Gastroesophageal sphincter (tissue), 3 donors: ENCODE measurements around the gene RNASEH2A.

ENCODE experiments used
- POLR2A ChIP-seq, 2 donors: fragments of 450-650 bp; IDR thresholded peaks; one replicate each; pipeline ENCODE4 v1.6.1; 2017; ENCODE audit warnings: antibody characterized with exemption in 2 of 2, mild to moderate bottlenecking in 2 of 2, moderate library complexity in 1 of 2
- POLR2AphosphoS5 ChIP-seq: sonication (generic); formaldehyde crosslinking; IDR thresholded peaks from one replicate; pipeline ENCODE4 v1.6.1; 2017; ENCODE audit warnings: antibody characterized with exemption
- TF ChIP-seq, protein P1 (sequence below), 4 experiments: fragments of 200-600 bp in 2 of 4; fragments of 450-650 bp in 2 of 4; sonication (generic) in 1 of 4; IDR thresholded peaks; one replicate each; pipeline ENCODE4 v1.5.1; 2017 to 2019; ENCODE audit warnings: antibody characterized with exemption in 4 of 4, mild to moderate bottlenecking in 2 of 4, moderate library complexity in 2 of 4

DNA sequence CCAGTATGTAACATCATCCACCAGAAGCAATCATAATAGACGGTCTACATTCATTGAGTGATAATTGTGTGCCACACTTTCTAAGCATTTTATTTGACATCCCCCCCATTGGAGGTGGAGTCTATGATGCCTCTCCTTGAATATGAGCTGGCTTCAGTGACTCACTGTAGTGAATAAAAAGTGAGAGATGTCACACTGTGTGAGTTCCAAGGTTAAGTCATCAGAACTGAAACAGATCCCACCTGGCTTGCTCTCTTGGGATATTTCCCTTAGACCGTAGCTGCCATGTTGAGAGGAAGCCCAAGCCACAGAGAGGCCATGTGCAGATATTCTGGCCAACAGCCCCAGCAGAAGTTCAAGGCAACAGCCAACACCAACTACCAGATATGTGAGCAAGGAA, 15.4 kb downstream of the RNASEH2A start:
- TF ChIP-seq, protein P1, sequence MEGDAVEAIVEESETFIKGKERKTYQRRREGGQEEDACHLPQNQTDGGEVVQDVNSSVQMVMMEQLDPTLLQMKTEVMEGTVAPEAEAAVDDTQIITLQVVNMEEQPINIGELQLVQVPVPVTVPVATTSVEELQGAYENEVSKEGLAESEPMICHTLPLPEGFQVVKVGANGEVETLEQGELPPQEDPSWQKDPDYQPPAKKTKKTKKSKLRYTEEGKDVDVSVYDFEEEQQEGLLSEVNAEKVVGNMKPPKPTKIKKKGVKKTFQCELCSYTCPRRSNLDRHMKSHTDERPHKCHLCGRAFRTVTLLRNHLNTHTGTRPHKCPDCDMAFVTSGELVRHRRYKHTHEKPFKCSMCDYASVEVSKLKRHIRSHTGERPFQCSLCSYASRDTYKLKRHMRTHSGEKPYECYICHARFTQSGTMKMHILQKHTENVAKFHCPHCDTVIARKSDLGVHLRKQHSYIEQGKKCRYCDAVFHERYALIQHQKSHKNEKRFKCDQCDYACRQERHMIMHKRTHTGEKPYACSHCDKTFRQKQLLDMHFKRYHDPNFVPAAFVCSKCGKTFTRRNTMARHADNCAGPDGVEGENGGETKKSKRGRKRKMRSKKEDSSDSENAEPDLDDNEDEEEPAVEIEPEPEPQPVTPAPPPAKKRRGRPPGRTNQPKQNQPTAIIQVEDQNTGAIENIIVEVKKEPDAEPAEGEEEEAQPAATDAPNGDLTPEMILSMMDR (IDR thresholded peaks at IDR 0.05), result no peak
- TF ChIP-seq POLR2AphosphoS5, result no peak
- TF ChIP-seq POLR2A (IDR thresholded peaks at IDR 0.05), result no peak
